ENCODE results near the gene ZIC2.

- TF ChIP-seq POLR2A (IDR thresholded peaks at IDR 0.05; ENCODE audit: low read depth, low read length): no peak
- TF ChIP-seq CTCF (conservative IDR thresholded peaks at IDR 0.05; ENCODE audit: low read depth, low read length): no peak
- TF ChIP-seq CEBPB (IDR thresholded peaks at IDR 0.05; ENCODE audit: low read depth, low read length): peak; percentile 47; the same call in 1 of the 2 replicates
- no peak for TF ChIP-seq NFE2L2 (IDR thresholded peaks at IDR 0.05; ENCODE audit: low read depth, low read length)
- no peak for TF ChIP-seq RCOR1 (IDR thresholded peaks at IDR 0.05; ENCODE audit: insufficient replicate concordance, low read length)
- TF ChIP-seq MAFK (IDR thresholded peaks at IDR 0.05; ENCODE audit: low read depth, low read length): no peak
- TF ChIP-seq FOS (IDR thresholded peaks at IDR 0.05; ENCODE audit: low read depth, low read length): no peak
- no peak for TF ChIP-seq BHLHE40 (IDR thresholded peaks at IDR 0.05; ENCODE audit: low read depth, low read length)
- TF ChIP-seq RAD21 (IDR thresholded peaks at IDR 0.05; ENCODE audit: low read length): no peak
- TF ChIP-seq RFX5 (IDR thresholded peaks at IDR 0.05; ENCODE audit: low read depth, low read length): no peak
- TF ChIP-seq MXI1 (IDR thresholded peaks at IDR 0.05; ENCODE audit: borderline replicate concordance, low read depth, low read length): no peak
Measured at GRCh38 chr13:99973808-99974185, 7.8 kb upstream of the ZIC2 start.

All from IMR-90 (cell line).